SH-SY5Y (cell line): ENCODE results near the gene GIGYF2.

Source experiments
- GATA2 ChIP-seq: IDR thresholded peaks from 2 replicates; pipeline ENCODE4 v1.6.1; 2011; ENCODE audit warnings: mild to moderate bottlenecking, low read depth, low read length
- GATA3 ChIP-seq: IDR thresholded peaks from 2 replicates; pipeline ENCODE4 v1.6.1; 2011; ENCODE audit warnings: low read depth, mild to moderate bottlenecking, low read length, moderate library complexity

Gene GIGYF2

DNA sequence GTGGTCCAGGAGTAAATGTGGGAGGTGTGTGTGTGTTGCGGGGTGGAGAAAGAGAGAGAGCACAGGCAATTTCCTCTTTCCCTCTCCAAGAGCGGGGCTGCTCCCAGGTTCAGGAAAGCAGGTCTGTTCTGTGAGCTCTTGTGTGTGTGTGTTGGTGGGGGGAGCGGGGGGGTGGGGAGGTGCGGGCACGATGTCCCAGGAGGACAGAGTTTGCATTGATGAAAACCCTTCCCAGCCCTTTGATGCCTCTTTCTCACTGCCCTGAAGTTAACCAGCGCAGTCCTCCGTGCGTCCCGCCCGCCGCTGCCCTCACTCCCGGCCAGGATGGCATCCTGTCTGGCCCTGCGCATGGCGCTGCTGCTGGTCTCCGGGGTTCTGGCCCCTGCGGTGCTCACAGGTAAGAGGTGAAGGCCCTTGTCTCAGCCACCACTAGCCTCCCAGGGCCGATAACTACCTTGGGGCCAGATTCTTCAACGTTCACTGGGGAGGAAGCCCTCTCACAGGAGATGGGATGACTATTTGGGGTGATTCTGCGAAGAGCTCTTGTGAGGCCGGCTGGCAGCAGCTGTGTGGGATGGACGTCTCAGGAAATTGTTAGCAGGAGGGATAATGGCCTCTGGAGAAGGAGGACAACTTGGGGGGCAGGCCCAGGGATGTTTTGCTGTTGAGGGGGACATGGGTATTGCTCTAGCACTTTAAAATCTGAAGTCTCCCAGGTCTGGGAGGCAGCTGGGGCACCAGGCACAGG, 173.1 kb downstream of the GIGYF2 start, which contains the start of gene SNORC:
SNORC (plus strand) TSS at position 247 of the 748 bp plus-strand sequence; CDS start at position 325, 78 bp downstream.
- TF ChIP-seq GATA2 (no peak), GATA3 (no peak)

DNA sequence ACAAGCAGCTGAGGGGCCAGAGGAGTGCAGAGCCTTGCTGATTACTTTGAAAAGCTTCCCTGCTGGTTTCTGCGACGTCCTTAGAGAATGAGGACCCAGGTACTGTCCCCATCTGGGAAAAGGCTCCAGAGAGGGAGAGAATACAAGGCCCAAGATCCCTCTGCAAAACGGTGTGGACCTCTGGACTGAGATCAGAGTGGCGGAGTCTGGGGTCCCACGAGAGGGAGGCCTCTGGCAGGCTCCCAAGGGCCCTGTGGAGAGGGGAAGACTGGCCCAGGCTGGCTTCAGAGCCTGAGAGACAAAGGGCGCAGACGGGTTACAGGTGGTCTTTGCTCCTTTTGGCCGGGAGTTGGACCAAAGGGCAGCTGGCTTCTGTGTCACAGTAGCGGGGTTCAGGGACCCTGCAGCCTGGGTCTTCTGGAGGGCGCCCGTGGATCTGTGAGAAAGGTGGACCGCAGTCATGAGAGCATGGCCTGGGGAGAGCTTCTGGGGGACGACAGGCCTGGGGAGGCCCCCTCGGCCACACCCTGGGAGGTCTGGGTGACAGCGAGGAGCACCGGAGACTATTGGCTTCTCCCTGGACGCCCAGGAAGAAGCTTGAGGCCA, 173.7 kb downstream of the GIGYF2 start:
- no peak for TF ChIP-seq GATA2
- no peak for TF ChIP-seq GATA3

DNA sequence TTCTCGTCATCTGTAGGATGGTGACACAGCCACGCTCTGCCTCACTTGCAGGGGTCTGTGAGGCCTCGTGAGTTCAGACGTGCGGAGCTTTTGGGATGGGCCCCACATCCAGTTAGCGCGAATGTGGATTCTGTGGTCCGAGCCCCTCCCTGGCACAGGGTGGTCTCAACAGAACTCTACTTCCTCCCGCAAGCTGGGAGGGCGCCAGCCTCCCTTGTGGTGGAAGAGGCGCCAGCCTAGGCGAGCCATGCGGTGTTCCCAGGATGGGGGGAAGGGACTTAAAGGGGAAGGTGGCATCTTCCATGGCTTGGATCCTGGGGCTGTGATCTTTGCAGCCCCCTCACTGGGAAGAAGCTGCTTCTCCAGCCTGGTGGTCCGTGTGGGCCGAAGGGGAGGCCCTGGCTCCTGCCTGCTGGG, 174.3 kb downstream of the GIGYF2 start:
- TF ChIP-seq GATA3 (no peak), GATA2 (no peak)

GRCh38 chr2:232871835-232872736, 175.0 kb downstream of the GIGYF2 start:
- TF ChIP-seq GATA2 (no peak), GATA3 (no peak)

- TF ChIP-seq GATA3, result no peak
- TF ChIP-seq GATA2, result no peak
Measured at GRCh38 chr2:232872826-232873225, 175.7 kb downstream of the GIGYF2 start.

DNA sequence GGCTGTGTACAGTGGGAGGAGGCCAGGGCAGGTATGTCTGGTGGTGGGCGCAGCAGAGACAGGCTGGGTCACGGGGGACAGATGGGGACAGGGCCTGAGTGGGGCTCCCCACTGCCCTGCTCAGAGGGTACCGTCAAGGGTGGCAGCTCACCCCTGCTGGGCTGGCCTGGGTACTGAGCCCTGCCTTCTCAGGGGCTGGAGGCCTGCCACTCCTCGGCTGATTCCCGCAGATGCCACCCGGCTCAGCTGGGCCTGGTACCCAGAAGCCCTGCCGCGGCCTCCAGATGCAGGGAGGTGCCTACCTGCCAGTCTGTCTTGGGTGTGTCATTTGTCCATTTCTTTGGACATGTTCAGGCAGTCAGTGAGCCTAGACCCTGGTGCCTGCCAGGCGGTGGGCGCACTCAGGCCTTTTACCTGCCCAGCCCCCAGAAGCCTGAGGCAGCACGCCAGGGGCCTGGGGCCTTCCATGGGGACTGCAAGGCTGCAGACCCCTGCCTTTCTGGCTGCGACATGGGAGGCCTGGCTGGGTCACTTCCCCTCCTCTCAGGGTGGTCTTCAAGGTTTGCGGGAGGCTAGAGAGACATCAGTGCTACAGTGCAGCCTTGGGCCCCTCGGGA, 176.3 kb downstream of the GIGYF2 start:
- no peak for TF ChIP-seq GATA2
- no peak for TF ChIP-seq GATA3

DNA sequence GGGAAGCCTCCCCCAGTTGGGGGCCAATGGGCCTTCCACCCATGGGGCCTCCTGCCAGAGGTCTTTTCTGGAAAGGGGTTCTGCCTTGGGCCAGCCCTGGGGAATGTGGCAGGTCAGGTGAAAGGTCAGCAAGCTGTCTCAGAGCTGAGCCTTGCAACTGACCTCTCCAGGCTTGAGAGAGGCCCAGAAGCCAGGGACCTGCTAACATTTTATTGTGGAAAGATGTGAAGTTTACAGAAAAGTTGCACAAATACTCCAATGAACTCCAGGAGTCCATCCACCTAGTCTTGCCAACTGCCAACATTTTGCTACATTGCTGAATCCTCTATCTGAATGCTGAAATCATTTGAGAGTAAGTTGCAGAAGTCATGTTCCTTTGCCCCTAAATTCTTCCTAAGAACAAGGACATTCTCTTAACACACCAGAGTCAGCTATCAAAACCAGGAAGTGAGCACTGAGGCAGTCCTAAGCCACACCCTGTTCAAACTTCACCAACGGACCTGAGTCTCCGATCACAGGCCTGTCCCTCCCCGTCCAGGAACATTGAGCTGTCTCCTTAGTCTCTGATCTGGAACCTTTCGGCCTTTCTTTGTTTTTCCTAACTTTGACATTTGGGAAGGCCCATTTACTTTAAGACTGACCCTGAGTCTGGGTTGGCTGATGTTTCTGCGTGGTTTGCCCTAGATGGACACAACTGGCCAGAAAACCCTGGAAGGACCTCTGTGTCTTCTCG, 176.9 kb downstream of the GIGYF2 start:
- TF ChIP-seq GATA3 (no peak), GATA2 (no peak)

GRCh38 chr2:232874677-232875223, 177.6 kb downstream of the GIGYF2 start:
- TF ChIP-seq GATA3 (no peak), GATA2 (no peak)

GRCh38 chr2:232875256-232876121, 178.4 kb downstream of the GIGYF2 start:
- TF ChIP-seq GATA3 (no peak), GATA2 (no peak)

GRCh38 chr2:232876161-232876977, 179.2 kb downstream of the GIGYF2 start:
- TF ChIP-seq GATA3 (no peak), GATA2 (no peak)

DNA sequence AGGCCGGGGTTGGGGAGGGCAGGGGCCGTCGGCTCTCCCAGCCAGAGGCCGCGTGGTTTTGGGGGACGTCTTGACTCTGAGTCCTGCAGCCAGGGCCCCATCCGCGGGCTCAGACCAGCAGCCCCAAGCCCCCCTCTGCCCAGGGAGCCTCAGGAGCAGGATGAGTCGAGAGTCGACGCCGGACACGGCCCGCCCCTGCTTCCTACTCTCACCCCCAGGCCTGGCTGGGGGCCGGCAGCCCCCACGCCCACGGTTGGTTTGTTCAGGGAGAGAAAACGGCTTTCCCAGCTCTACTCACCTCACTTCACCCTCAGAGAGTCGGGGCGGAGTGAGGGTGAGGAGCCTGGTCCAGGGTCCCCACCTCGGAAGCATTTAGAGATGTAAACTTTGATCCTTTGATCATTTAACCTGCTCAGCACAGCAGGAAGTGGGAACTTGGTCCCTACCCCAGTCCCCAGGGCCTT, 179.9 kb downstream of the GIGYF2 start:
- TF ChIP-seq GATA3 (no peak), GATA2 (no peak)
